ENCODE measurements around the gene KIF5A.

The KIF5A gene

GRCh38 chr12:57534991-57535543 is 14.8 kb upstream of the KIF5A start:
- no peak for DNase-seq (ENCODE audit: low read depth in 1 of 2, low spot score in 1 of 2)

GRCh38 chr12:57535764-57536596 is 13.9 kb upstream of the KIF5A start:
- no peak for DNase-seq (ENCODE audit: low read depth in 1 of 2, low spot score in 1 of 2)

GRCh38 chr12:57536597-57536942 is 13.3 kb upstream of the KIF5A start:
- no peak for DNase-seq (ENCODE audit: low read depth in 1 of 2, low spot score in 1 of 2)

- DNase-seq (ENCODE audit: low read depth in 1 of 2, low spot score in 1 of 2), result no peak
These were observed 10.6 kb upstream of the KIF5A start for GRCh38 chr12:57539134-57539768.

GRCh38 chr12:57541001-57541400 is 8.8 kb upstream of the KIF5A start:
- DNase-seq (ENCODE audit: low read depth in 1 of 2, low spot score in 1 of 2), result no peak

GRCh38 chr12:57541717-57542116 is 8.1 kb upstream of the KIF5A start:
- DNase-seq (ENCODE audit: low read depth in 1 of 2, low spot score in 1 of 2), result no peak

- DNase-seq (ENCODE audit: low read depth in 1 of 2, low spot score in 1 of 2), result no peak
These were observed 6.3 kb upstream of the KIF5A start for GRCh38 chr12:57543581-57543980.

GRCh38 chr12:57545809-57546437 is 3.9 kb upstream of the KIF5A start:
- no peak for DNase-seq (ENCODE audit: low read depth in 1 of 2, low spot score in 1 of 2)

GRCh38 chr12:57546438-57547287 is 3.2 kb upstream of the KIF5A start, which contains the start of gene DCTN2:
TSS of gene DCTN2 (minus strand) at chr12:57547192. CDS start at chr12:57547063, 129 bp downstream.
- peak; percentile 78 to 84 for DNase-seq (ENCODE audit: low read depth in 1 of 2, low spot score in 1 of 2)

GRCh38 chr12:57547288-57548012 is 2.4 kb upstream of the KIF5A start:
- DNase-seq (ENCODE audit: low read depth in 1 of 2, low spot score in 1 of 2), result no peak

GRCh38 chr12:57548013-57548315 is 1.9 kb upstream of the KIF5A start:
- no peak for DNase-seq (ENCODE audit: low read depth in 1 of 2, low spot score in 1 of 2)

- DNase-seq (ENCODE audit: low read depth in 1 of 2, low spot score in 1 of 2), result no peak
These were observed 1.4 kb upstream of the KIF5A start for GRCh38 chr12:57548488-57548887.

- no peak for DNase-seq (ENCODE audit: low read depth in 1 of 2, low spot score in 1 of 2)
These were observed 488 bp upstream of the KIF5A start for GRCh38 chr12:57549203-57549908.

GRCh38 chr12:57550641-57551549 is 1.1 kb downstream of the KIF5A start:
- DNase-seq (ENCODE audit: low read depth in 1 of 2, low spot score in 1 of 2), result no peak

GRCh38 chr12:57551637-57552305 is 1.9 kb downstream of the KIF5A start:
- DNase-seq (ENCODE audit: low read depth in 1 of 2, low spot score in 1 of 2), result no peak

- no peak for DNase-seq (ENCODE audit: low read depth in 1 of 2, low spot score in 1 of 2)
These were observed 2.4 kb downstream of the KIF5A start for GRCh38 chr12:57552306-57552651.

- DNase-seq (ENCODE audit: low read depth in 1 of 2, low spot score in 1 of 2), result no peak
These were observed 3.0 kb downstream of the KIF5A start for GRCh38 chr12:57552835-57553313.
